ENCODE data around the gene CHCHD1.

- TF ChIP-seq CTCF (conservative IDR thresholded peaks at IDR 0.05; ENCODE audit: low read depth in 2 of 2) (no peak), JUNB (IDR thresholded peaks at IDR 0.05; ENCODE audit: unreplicated experiment) (no peak), REST (IDR thresholded peaks at IDR 0.05; ENCODE audit: unreplicated experiment) (no peak), EZH2phosphoT487 (IDR thresholded peaks at IDR 0.05; ENCODE audit: unreplicated experiment) (no peak), EZH2 (IDR thresholded peaks at IDR 0.05; ENCODE audit: low read depth, unreplicated experiment) (no peak), POLR2AphosphoS5 (IDR thresholded peaks at IDR 0.05; ENCODE audit: low read depth) (no peak), CREB1 (CRISPR knock-in tag; IDR thresholded peaks at IDR 0.05; ENCODE audit: low read depth) (no peak)
Observed at GRCh38 chr10:73827346-73828089, 45.7 kb downstream of the CHCHD1 start.
